Caco-2 (cell line): ENCODE results near the gene AVPI1. TPM values are rescaled to one million over a fixed set of nuclear protein-coding genes. Genes with fewer than 3 reads are reported as not detected.
"Not testable (repeated sequence)": the region's sequence is repeated elsewhere in the genome, so short reads cannot be mapped to it uniquely, and the experiment has no call there.

Source experiments
- BruUV-seq: library from RNA; stranded (reverse); fragments of 400-500 nt; replicated peaks from 2 replicates; lab custom pipeline; 2021; lab: Mats Ljungman, UMichigan
- CTCF ChIA-PET: fragments of 300-600 bp; sonication (Branson Sonifier 250); formaldehyde crosslinking; loops from one replicate; lab custom pipeline; 2022; ENCODE audit warnings: antibody characterized with exemption; lab: Charles Lee
- POLR2A ChIA-PET: fragments of 300-600 bp; sonication (Branson Sonifier 250); formaldehyde crosslinking; loops from one replicate; lab custom pipeline; 2022; ENCODE audit warnings: antibody characterized with exemption; lab: Charles Lee
- DNase-seq, 2 experiments: peaks; one replicate each; pipeline versions ENCODE4 v3.0.0 to v3.0.0-alpha.2; 2020 to 2022
- H3K27me3 ChIP-seq: replicated peaks from 2 replicates; pipeline ENCODE4 v1.6.0; 2011; ENCODE audit warnings: low read length; ENCODE audit not compliant: control insufficient read depth, insufficient read depth
- H3K36me3 ChIP-seq: 2 replicates; pipeline ENCODE4 v1.5.1; 2011; ENCODE audit warnings: low read length; ENCODE audit not compliant: control insufficient read depth, insufficient read depth
- H3K4me1 ChIP-seq: fragments of 250-450 bp; sonication (Bioruptor Pico); 2 replicates; pipeline ENCODE4 v1.5.1; 2020; ENCODE audit warnings: mild to moderate bottlenecking
- H3K4me3 ChIP-seq: 2 replicates; pipeline ENCODE4 v1.5.1; 2011; ENCODE audit warnings: low read depth, mild to moderate bottlenecking, control low read depth, low read length
- H3K9me3 ChIP-seq: fragments of 250-450 bp; sonication (Bioruptor Pico); 2 replicates; pipeline ENCODE4 v1.5.1; 2020; ENCODE audit warnings: mild to moderate bottlenecking, moderate library complexity
- H3K27ac Mint-ChIP-seq: one replicate; pipeline ENCODE4 v1.8.0; 2022; ENCODE audit warnings: mixed read lengths; ENCODE audit not compliant: unreplicated experiment
- H3K27me3 Mint-ChIP-seq: one replicate; pipeline ENCODE4 v1.8.0; 2022; ENCODE audit warnings: mixed read lengths; ENCODE audit not compliant: insufficient read depth, unreplicated experiment
- H3K36me3 Mint-ChIP-seq: one replicate; pipeline ENCODE4 v1.8.0; 2022; ENCODE audit warnings: mild to moderate bottlenecking, mixed read lengths; ENCODE audit not compliant: insufficient read depth, unreplicated experiment
- H3K4me1 Mint-ChIP-seq: one replicate; pipeline ENCODE4 v1.8.0; 2022; ENCODE audit warnings: low read depth, mixed read lengths; ENCODE audit not compliant: unreplicated experiment
- H3K4me3 Mint-ChIP-seq: one replicate; pipeline ENCODE4 v1.8.0; 2022; ENCODE audit warnings: mild to moderate bottlenecking, moderate library complexity, mixed read lengths; ENCODE audit not compliant: unreplicated experiment
- H3K9me3 Mint-ChIP-seq: one replicate; pipeline ENCODE4 v1.8.0; 2022; ENCODE audit warnings: mixed read lengths; ENCODE audit not compliant: unreplicated experiment
- intact Hi-C: fragments of 100-400 bp; cut with micrococcal nuclease; formaldehyde crosslinking; loops from one replicate; pipeline ENCODE4 v1.10.0; 2022; ENCODE audit not compliant: unreplicated experiment
- total RNA-seq: library from RNA; stranded (reverse); gene quantifications from 2 replicates; pipeline ENCODE4 v1.2.3, GENCODE V29; 2022
- TF ChIP-seq, protein P1 (sequence below), 2 experiments: fragments of 200-600 bp in 1 of 2; IDR thresholded peaks; 1 replicate in 1 of 2; 2 replicates in 1 of 2; pipeline versions ENCODE4 v1.5.1 to v1.8.0; 2011 to 2022; ENCODE audit warnings: antibody characterized with exemption in 1 of 2, control low read depth in 1 of 2, inconsistent platforms in 1 of 2, low read depth in 1 of 2, low read length in 1 of 2, mild to moderate bottlenecking in 1 of 2, moderate library complexity in 1 of 2; ENCODE audit not compliant: insufficient read depth in 1 of 2, severe bottlenecking in 1 of 2, unreplicated experiment in 1 of 2

AVPI1 gene
- total RNA-seq, 1 experiment from 2014 or later: 17.1 TPM

DNA sequence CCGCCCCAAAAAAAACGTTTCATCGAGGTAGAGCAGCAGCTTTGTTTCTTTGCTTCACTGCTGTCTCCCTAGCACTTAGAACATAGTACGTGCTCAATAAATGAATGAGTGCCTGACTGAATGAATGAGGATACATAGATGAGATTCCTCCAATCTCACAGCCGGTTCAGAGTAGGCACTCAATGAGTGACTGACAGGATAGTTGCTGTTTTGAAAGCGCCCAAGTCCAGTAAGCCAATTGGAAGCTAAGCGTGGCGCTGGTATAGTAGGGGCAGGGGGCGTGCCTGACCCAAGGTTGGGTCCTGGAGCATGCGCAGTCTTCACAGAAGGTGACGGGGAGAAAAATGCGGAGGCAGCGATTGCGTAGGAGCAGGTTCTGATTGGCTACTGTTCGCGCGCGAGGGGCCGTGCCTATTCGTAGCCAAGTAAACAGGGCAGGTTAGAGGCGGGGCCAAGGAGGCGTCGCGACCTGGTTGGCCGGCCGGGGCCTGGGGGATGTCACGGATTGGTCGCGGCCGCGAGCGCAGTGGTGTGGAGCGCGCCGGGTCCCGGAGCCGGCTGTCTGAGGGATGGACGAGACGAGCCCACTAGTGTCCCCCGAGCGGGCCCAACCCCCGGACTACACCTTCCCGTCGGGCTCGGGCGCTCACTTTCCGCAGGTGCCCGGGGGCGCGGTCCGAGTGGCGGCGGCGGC, 46.7 kb downstream of the AVPI1 start, which contains the start of gene PI4K2A:
Gene PI4K2A, plus strand, starts transcription at position 498 of the 694 bp plus-strand sequence. Its CDS starts 72 bp downstream, at position 570.
- POLR2A ChIA-PET: interaction anchor here (1.2 to 2.1 kb wide), 2 partner anchors 24 to 47 kb away, joined by 5 to 29 read pairs; partner anchors contain the start of gene AVPI1
- Mint-ChIP-seq H3K4me3 (peak within 1 kb of the TSS; percentile 99), H3K27ac (peak within 1 kb of the TSS; percentile 94), H3K9me3 (no peaks in the 10 kb centered on the region), H3K27me3 (no peaks in the 10 kb centered on the region), H3K36me3 (peaks cover 25% of the 10 kb centered on the region), H3K4me1 (peaks cover 12% of the 10 kb centered on the region)
- H3K27me3 ChIP-seq: no peaks in the 10 kb centered on the region
- peaks cover 6% of the 10 kb centered on the region; the same call in 1 of the 2 replicates for H3K4me1 ChIP-seq
- CTCF ChIA-PET: interaction anchor here (0.6 to 1.5 kb wide), 5 partner anchors 29 to 68 kb away, joined by 3 to 5 read pairs (median 3); partner anchors contain the start of genes ANKRD2 and AVPI1
- BruUV-seq: no TSS peak
- intact Hi-C loops: loop anchor here (1.0 kb wide), 2 partner anchors 24 to 47 kb away; partner anchors contain the start of gene AVPI1
- DNase-seq: peak; percentile 99
- H3K9me3 ChIP-seq: no peaks in the 10 kb centered on the region
- peak within 1 kb of the TSS; percentile 82 for H3K4me3 ChIP-seq
- H3K36me3 ChIP-seq: no peaks in the 10 kb centered on the region
- TF ChIP-seq, protein P1, sequence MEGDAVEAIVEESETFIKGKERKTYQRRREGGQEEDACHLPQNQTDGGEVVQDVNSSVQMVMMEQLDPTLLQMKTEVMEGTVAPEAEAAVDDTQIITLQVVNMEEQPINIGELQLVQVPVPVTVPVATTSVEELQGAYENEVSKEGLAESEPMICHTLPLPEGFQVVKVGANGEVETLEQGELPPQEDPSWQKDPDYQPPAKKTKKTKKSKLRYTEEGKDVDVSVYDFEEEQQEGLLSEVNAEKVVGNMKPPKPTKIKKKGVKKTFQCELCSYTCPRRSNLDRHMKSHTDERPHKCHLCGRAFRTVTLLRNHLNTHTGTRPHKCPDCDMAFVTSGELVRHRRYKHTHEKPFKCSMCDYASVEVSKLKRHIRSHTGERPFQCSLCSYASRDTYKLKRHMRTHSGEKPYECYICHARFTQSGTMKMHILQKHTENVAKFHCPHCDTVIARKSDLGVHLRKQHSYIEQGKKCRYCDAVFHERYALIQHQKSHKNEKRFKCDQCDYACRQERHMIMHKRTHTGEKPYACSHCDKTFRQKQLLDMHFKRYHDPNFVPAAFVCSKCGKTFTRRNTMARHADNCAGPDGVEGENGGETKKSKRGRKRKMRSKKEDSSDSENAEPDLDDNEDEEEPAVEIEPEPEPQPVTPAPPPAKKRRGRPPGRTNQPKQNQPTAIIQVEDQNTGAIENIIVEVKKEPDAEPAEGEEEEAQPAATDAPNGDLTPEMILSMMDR (IDR thresholded peaks at IDR 0.05; ENCODE audit: insufficient read depth in 1 of 2, low read depth in 1 of 2, low read length in 1 of 2, severe bottlenecking in 1 of 2, unreplicated experiment in 1 of 2): no peak

DNA sequence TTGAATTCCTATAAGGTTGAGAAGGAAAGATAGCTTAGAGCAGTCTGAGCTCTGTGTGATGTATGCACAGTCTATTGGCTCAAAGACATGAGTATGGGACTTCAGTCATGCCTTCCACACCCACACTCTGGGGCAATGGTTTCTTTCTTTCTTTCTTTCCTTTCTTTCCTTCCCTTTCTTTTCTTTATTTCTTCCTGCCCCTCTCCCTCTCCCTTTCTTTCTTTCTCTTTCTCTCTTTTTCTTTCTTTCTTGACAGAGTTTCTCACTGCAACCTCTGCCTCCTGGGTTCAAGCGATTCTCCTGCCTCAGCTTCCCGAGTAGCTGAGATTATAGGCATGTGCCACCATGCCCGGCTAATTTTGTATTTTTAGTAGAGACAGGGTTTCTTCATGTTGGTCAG, 48.0 kb downstream of the AVPI1 start:
- H3K36me3 Mint-ChIP-seq: peaks cover 14% of the 10 kb centered on the region
- POLR2A ChIA-PET, H3K27ac Mint-ChIP-seq, CTCF ChIA-PET, H3K4me3 Mint-ChIP-seq, H3K4me1 ChIP-seq, H3K27me3 Mint-ChIP-seq, H3K9me3 ChIP-seq, DNase-seq, intact Hi-C loops, H3K9me3 Mint-ChIP-seq, BruUV-seq, H3K36me3 ChIP-seq, H3K4me3 ChIP-seq, H3K27me3 ChIP-seq: not testable (repeated sequence)
- peaks cover 12% of the 10 kb centered on the region for H3K4me1 Mint-ChIP-seq

DNA sequence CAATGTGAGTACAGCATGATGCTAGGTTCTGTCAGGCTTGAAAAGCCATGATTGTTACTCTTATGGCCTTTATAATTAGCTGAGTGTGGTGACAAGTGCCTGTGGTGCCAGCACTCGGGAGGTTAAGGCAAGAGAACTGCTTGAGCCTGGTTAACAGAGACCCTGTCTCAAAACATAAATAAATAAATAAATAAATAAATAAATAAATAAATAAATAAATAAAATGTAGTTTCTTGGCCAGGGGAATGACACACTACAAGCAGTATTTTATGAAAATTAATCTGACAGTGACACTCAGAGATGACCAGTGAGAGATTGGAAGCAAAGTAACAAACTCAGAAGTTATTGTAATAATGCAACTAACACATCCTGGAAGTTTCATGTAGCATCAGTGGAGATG, 51.5 kb downstream of the AVPI1 start:
- no peaks in the 10 kb centered on the region for H3K27me3 Mint-ChIP-seq
- H3K4me3 ChIP-seq: no peak overlapping the region
- H3K4me1 Mint-ChIP-seq: peaks cover 7% of the 10 kb centered on the region
- no peaks in the 10 kb centered on the region for H3K27me3 ChIP-seq
- H3K9me3 ChIP-seq: no peaks in the 10 kb centered on the region
- H3K4me3 Mint-ChIP-seq: no peak overlapping the region
- POLR2A ChIA-PET: no interaction called here
- CTCF ChIA-PET: no interaction called here
- H3K36me3 Mint-ChIP-seq: peaks cover 19% of the 10 kb centered on the region
- no peaks in the 10 kb centered on the region for H3K36me3 ChIP-seq
- no peak overlapping the region for H3K27ac Mint-ChIP-seq
- no TSS peak for BruUV-seq
- no peaks in the 10 kb centered on the region for H3K4me1 ChIP-seq
- no peaks in the 10 kb centered on the region for H3K9me3 Mint-ChIP-seq
- TF ChIP-seq, protein P1 (IDR thresholded peaks at IDR 0.05; ENCODE audit: insufficient read depth in 1 of 2, low read depth in 1 of 2, low read length in 1 of 2, severe bottlenecking in 1 of 2, unreplicated experiment in 1 of 2): no peak
- DNase-seq: no peak
- intact Hi-C loops: no loop called here
